Left lung (tissue), 10 donors: ENCODE measurements around the gene CCDC188. TPM values are rescaled to one million over a fixed set of nuclear protein-coding genes. Genes with fewer than 3 reads are reported as not detected.

Experiments used
- ATAC-seq: fragments of 200-7000 bp; cut with Tn5 transposase; one replicate; pipeline ENCODE4 v1.9.1; 2020; ENCODE audit warnings: moderate library complexity
- DNase-seq, 4 donors: peaks; one replicate each; pipeline ENCODE4 v3.0.0-alpha.2; 2013 to 2020
- H3K27ac ChIP-seq, 2 donors: fragments of 200-600 bp; sonication (generic) in 1 of 2; one replicate each; pipeline versions ENCODE4 v1.5.0 to v1.8.0; 2020 to 2021
- H3K27me3 ChIP-seq, 2 donors: fragments of 200-600 bp; sonication (generic) in 1 of 2; one replicate each; pipeline versions ENCODE4 v1.5.0 to v1.8.0; 2020 to 2021
- H3K36me3 ChIP-seq, 2 donors: fragments of 200-600 bp; sonication (generic) in 1 of 2; one replicate each; pipeline versions ENCODE4 v1.5.0 to v1.8.0; 2020 to 2021
- H3K4me1 ChIP-seq, 2 donors: fragments of 200-600 bp; one replicate each; pipeline ENCODE4 v1.8.0; 2021
- H3K4me3 ChIP-seq, 2 donors: fragments of 200-600 bp; sonication (generic) in 1 of 2; one replicate each; pipeline versions ENCODE4 v1.5.0 to v1.8.0; 2020 to 2021; ENCODE audit warnings: mild to moderate bottlenecking in 1 of 2
- H3K9me3 ChIP-seq, 2 donors: fragments of 200-600 bp; sonication (generic) in 1 of 2; one replicate each; pipeline versions ENCODE4 v1.5.0 to v1.8.0; 2020 to 2021
- CTCF ChIP-seq, 2 donors: fragments of 200-600 bp; sonication (generic) in 1 of 2; IDR thresholded peaks; one replicate each; pipeline versions ENCODE4 v1.5.0 to v1.8.0; 2021; ENCODE audit warnings: antibody characterized with exemption in 2 of 2
- intact Hi-C, 2 donors: fragments of 100-400 bp; cut with DNase I; formaldehyde crosslinking; loops; one replicate each; pipeline versions ENCODE4 v1.11.2 to v1.14.2; 2022
- polyA plus RNA-seq, 6 donors: library from polyadenylated mRNA; unstranded; fragments of 120-200 nt; gene quantifications; one replicate each; pipeline ENCODE4 v1.2.1, GENCODE V29; 2013; ENCODE audit not compliant: insufficient read length in 6 of 6
- total RNA-seq, 2 donors: library from RNA; stranded (reverse); fragmentation: NEBNext Ultra II Directional; extraction: Animal tissue kit (Norgen Biotek cat#: 25700); gene quantifications; one replicate each; pipeline ENCODE4 v1.2.1, GENCODE V29; 2021
- donor health status: DM: no; HTN: yes; CAD: no.
- donor health status: DM: no; HTN: no; CAD: no.

CCDC188 gene
- total and polyA plus RNA-seq, 8 donors: 1.1 to 3.9 (median 1.7) TPM

GRCh38 chr22:20158391-20159036 lies 7.7 kb upstream of the CCDC188 start:
- intact Hi-C loops: loop anchor here (5.0 to 10.0 kb wide), 2 partner anchors 109 to 126 kb away; partner anchors contain the start of gene RTN4R (in 1 of the 2)
- no peak overlapping the region for H3K27ac ChIP-seq
- no peaks in the 10 kb centered on the region for H3K36me3 ChIP-seq
- no peak overlapping the region for H3K4me3 ChIP-seq
- DNase-seq (no peak), ATAC-seq (no peak)
- no peak for TF ChIP-seq CTCF (IDR thresholded peaks at IDR 0.05)
- no peaks in the 10 kb centered on the region for H3K9me3 ChIP-seq
- peaks cover 0 to 7% of the 10 kb centered on the region in 2 donors for H3K4me1 ChIP-seq
- H3K27me3 ChIP-seq: peaks cover 0 to 31% of the 10 kb centered on the region in 2 donors

DNA sequence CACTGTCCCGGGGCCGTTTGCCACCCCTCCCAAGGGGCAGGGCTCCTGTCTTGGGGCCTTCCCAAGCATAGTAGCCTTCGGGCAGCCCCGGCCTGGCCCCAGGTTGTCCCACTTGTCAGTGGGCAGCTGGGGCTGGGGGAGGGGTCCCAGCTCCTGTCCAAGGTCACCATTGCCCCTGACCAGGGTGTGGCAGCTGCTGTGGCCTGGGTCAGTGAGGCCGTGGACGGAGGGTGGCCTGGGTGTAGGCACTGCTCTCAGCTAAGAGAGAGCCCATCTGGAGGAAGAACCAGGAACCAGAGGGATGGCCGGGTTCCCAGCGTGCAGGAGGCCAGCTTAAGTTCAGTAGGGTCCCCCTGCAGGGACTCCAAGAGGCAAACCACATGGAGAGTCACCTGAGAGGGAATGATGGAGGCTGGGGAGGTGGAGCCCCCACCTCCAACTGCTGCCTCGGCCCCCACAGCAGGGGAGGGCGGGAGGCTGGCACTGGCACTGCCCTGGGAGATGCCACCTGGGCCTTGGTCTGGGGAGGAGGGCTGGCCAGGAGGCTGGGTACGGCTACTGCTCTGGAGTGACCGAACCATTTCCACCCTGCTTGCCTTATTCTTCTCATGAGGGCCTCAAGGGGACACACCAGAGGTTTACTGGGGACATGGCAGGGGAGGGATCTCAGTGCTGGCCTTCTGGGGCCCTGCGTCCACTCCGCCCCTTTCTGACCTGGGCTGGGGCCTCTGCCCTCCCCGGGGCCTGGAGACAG lies 6.8 kb upstream of the CCDC188 start:
- H3K27me3 ChIP-seq: peaks cover 0 to 31% of the 10 kb centered on the region in 2 donors
- ATAC-seq: no peak
- no peak overlapping the region for H3K27ac ChIP-seq
- no peak for TF ChIP-seq CTCF (IDR thresholded peaks at IDR 0.05)
- H3K4me3 ChIP-seq: no peak overlapping the region
- H3K4me1 ChIP-seq: peaks cover 0 to 7% of the 10 kb centered on the region in 2 donors
- no peak for DNase-seq
- H3K36me3 ChIP-seq: no peaks in the 10 kb centered on the region
- intact Hi-C loops: loop anchor here (2.0 to 10.0 kb wide), 3 partner anchors 110 to 127 kb away; partner anchors contain the start of gene RTN4R (in 1 of the 2)
- no peaks in the 10 kb centered on the region for H3K9me3 ChIP-seq

DNA sequence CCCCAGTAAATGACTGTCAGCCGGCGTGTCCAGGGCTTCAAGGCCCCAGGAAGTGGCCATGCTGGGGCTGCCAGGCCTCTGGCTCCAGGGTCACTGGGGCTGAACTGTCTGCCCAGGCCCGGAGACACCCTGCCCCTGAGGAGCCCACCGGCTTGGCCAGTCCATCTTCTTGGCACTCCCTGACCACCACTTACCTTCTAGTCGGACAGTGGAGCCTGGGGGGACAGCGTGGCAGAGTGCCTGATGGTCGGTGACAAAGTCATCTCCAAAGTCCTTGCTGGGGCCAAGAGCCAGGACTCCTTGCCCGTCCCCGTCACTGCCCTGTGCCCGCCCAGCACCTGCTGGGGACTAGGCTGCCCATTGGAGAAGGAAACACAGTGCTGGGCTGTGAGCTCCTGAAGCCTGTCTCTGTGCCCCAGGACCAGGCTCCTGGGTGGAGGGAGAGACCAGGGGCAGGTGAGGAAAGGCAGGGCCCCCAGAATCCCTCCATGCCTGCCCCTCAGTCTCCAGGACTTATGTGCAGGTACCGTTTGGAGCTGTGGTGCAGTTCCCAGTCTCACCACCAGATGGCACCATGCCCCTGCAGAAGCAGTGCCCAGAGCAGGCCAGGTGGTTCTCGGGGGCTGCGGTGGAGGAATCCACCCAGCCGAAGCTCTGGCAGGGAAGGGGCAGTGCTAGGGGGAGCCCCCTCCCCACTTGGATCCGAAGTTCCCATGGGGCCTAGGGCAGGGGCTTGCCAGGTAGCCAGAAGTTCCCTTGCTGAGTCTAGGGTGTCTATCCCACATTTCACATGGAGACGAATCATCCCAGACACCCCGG lies 6.0 kb upstream of the CCDC188 start:
- peaks cover 0 to 31% of the 10 kb centered on the region in 2 donors for H3K27me3 ChIP-seq
- H3K27ac ChIP-seq: no peak overlapping the region
- no peak overlapping the region for H3K4me3 ChIP-seq
- peak; percentile 93 for ATAC-seq
- intact Hi-C loops: loop anchor here (2.0 to 10.0 kb wide), 3 partner anchors 110 to 128 kb away; partner anchors contain the start of gene RTN4R (in 1 of the 2)
- no peaks in the 10 kb centered on the region for H3K9me3 ChIP-seq
- peaks cover 0 to 7% of the 10 kb centered on the region in 2 donors for H3K4me1 ChIP-seq
- no peaks in the 10 kb centered on the region for H3K36me3 ChIP-seq
- peak; percentile 95 to 99 for TF ChIP-seq CTCF (IDR thresholded peaks at IDR 0.05)
- peak; percentile 70 to 94 (median 84) for DNase-seq

GRCh38 chr22:20156042-20156389 lies 5.2 kb upstream of the CCDC188 start:
- intact Hi-C loops: loop anchor here (2.0 to 10.0 kb wide), 3 partner anchors 111 to 129 kb away; partner anchors contain the start of gene RTN4R (in 1 of the 2)
- Histone ChIP-seq H3K4me1 (peaks cover 0 to 7% of the 10 kb centered on the region in 2 donors), H3K36me3 (no peaks in the 10 kb centered on the region), H3K27me3 (peaks cover 0 to 31% of the 10 kb centered on the region in 2 donors), H3K4me3 (no peak overlapping the region), H3K9me3 (no peaks in the 10 kb centered on the region), H3K27ac (no peak overlapping the region)
- no peak for DNase-seq
- ATAC-seq: no peak
- no peak for TF ChIP-seq CTCF (IDR thresholded peaks at IDR 0.05)
